HepG2 (cell line): Measurements from ENCODE around the gene QRFP. TPM values are rescaled to one million over a fixed set of nuclear protein-coding genes. Genes with fewer than 3 reads are reported as not detected.

Experiments used
- ATAC-seq: fragments of 200-7000 bp; cut with Tn5 transposase; 3 replicates; pipeline ENCODE4 v1.9.1; 2020; ENCODE audit warnings: mild to moderate bottlenecking, moderate library complexity
- BruUV-seq: library from RNA; stranded (reverse); fragments of 400-500 nt; replicated peaks from 2 replicates; lab custom pipeline; 2021; lab: Mats Ljungman, UMichigan
- CTCF ChIA-PET: fragments of 300-600 bp; formaldehyde crosslinking; extraction: SDS; loops from one replicate; lab custom pipeline; 2021; ENCODE audit warnings: low total read pairs, inconsistent platforms, low intra/inter-chr PET ratio; lab: Yijun Ruan, JAX
- POLR2A ChIA-PET: fragments of 350-600 bp; sonication (Branson Sonifier 250); formaldehyde crosslinking; loops from one replicate; lab custom pipeline; 2020; ENCODE audit warnings: antibody characterized with exemption, inconsistent platforms; lab: Yijun Ruan, JAX
- DNase-seq: peaks from one replicate; pipeline ENCODE4 v3.0.0-alpha.2; 2015; ENCODE audit warnings: low spot score
- FAIRE-seq: peaks from 3 replicates; lab custom pipeline; 2011; peaks lifted over from hg19 to GRCh38; lab: Jason Lieb, UNC
- H2AFZ ChIP-seq: one replicate; pipeline ENCODE4 v1.6.1; 2011; ENCODE audit warnings: low read length, inconsistent platforms
- H3K27ac ChIP-seq: fragments of 300-600 bp; 3 replicates; pipeline ENCODE4 v1.8.0; 2011; ENCODE audit warnings: mixed run types, mild to moderate bottlenecking, mixed read lengths, low read length, inconsistent platforms; ENCODE audit not compliant: insufficient read depth; ENCODE audit errors: extremely low read length
- H3K27me3 ChIP-seq, 2 experiments: fragments of 200-600 bp in 1 of 2; 2 replicates in 1 of 2; 3 replicates in 1 of 2; pipeline versions ENCODE4 v1.6.0 to v1.8.0; 2011; ENCODE audit warnings: low read length in 2 of 2, mild to moderate bottlenecking in 2 of 2, moderate library complexity in 2 of 2, inconsistent platforms in 1 of 2; ENCODE audit not compliant: insufficient read depth in 2 of 2, control insufficient read depth in 1 of 2
- H3K36me3 ChIP-seq, 2 experiments: fragments of 200-600 bp in 1 of 2; replicated peaks in 1 of 2; 2 replicates in 1 of 2; 3 replicates in 1 of 2; pipeline versions ENCODE4 v1.5.1 to v1.8.0; 2011; ENCODE audit warnings: low read length in 2 of 2, inconsistent platforms in 1 of 2; ENCODE audit not compliant: insufficient read depth in 2 of 2, control insufficient read depth in 1 of 2
- H3K4me1 ChIP-seq: 2 replicates; pipeline ENCODE4 v1.5.1; 2012; ENCODE audit warnings: low read length, inconsistent platforms; ENCODE audit not compliant: insufficient read depth
- H3K4me2 ChIP-seq: 2 replicates; pipeline ENCODE4 v1.6.0; 2011; ENCODE audit warnings: low read depth, low read length, inconsistent platforms
- H3K4me3 ChIP-seq, 3 experiments: fragments of 200-600 bp in 1 of 3; sonication (generic), shearing (Covaris generic) in 1 of 3; replicated peaks in 1 of 3; 2 replicates each; pipeline ENCODE4 v1.5.1; 2011 to 2016; ENCODE audit warnings: low read length in 3 of 3, inconsistent platforms in 2 of 3, low read depth in 2 of 3, mild to moderate bottlenecking in 2 of 3, control low read depth in 1 of 3, mixed read lengths in 1 of 3; ENCODE audit not compliant: insufficient read depth in 1 of 3
- H3K79me2 ChIP-seq: one replicate; pipeline ENCODE4 v1.6.1; 2011; ENCODE audit warnings: low read length, inconsistent platforms; ENCODE audit not compliant: insufficient read depth
- H3K9ac ChIP-seq: 2 replicates; pipeline ENCODE4 v1.6.0; 2011; ENCODE audit warnings: mild to moderate bottlenecking, low read depth, low read length, inconsistent platforms; ENCODE audit not compliant: insufficient read depth
- H3K9me3 ChIP-seq: 2 replicates; pipeline ENCODE4 v1.5.1; 2012; ENCODE audit warnings: mild to moderate bottlenecking, low read length
- H4K20me1 ChIP-seq: 2 replicates; pipeline ENCODE4 v1.6.0; 2011; ENCODE audit warnings: inconsistent platforms, mild to moderate bottlenecking, low read length, moderate library complexity; ENCODE audit not compliant: insufficient read depth
- AKNA ChIP-seq: sonication (generic); formaldehyde crosslinking; IDR thresholded peaks from 2 replicates; pipeline ENCODE4 v1.4.0; 2020; ENCODE audit warnings: missing genetic modification reagents, borderline replicate concordance
- E2F1 ChIP-seq: sonication (generic); formaldehyde crosslinking; IDR thresholded peaks from 2 replicates; pipeline ENCODE4 v1.5.0; 2020; ENCODE audit warnings: missing genetic modification reagents
- HOXA9 ChIP-seq: sonication (generic); formaldehyde crosslinking; IDR thresholded peaks from 2 replicates; pipeline ENCODE4 v1.8.1; 2022; ENCODE audit warnings: missing genetic modification reagents, mild to moderate bottlenecking, moderate library complexity, borderline replicate concordance
- KDM5B ChIP-seq: sonication (generic); formaldehyde crosslinking; IDR thresholded peaks from 2 replicates; pipeline ENCODE4 v1.4.0; 2020; ENCODE audit warnings: missing genetic modification reagents, mild to moderate bottlenecking, borderline replicate concordance
- MAFK ChIP-seq, 2 experiments: IDR thresholded peaks in 1 of 2; conservative IDR thresholded peaks in 1 of 2; 2 replicates each; pipeline ENCODE4 v1.6.1; 2011; ENCODE audit warnings: improper control_type of control experiment in 2 of 2, low read length in 2 of 2
- NFE2L2 ChIP-seq: fragments of 150-350 bp; IDR thresholded peaks from 2 replicates; pipeline ENCODE4 v1.6.1; 2014; ENCODE audit warnings: low read length
- PHB2 ChIP-seq: fragments of 450-650 bp; IDR thresholded peaks from 2 replicates; pipeline ENCODE4 v1.6.1; 2018; ENCODE audit not compliant: partially characterized antibody
- SALL1 ChIP-seq: sonication (generic); formaldehyde crosslinking; IDR thresholded peaks from 2 replicates; pipeline ENCODE4 v1.8.0; 2022; ENCODE audit warnings: mild to moderate bottlenecking, missing genetic modification reagents
- SP2 ChIP-seq: sonication (generic); formaldehyde crosslinking; IDR thresholded peaks from 2 replicates; pipeline ENCODE4 v1.5.1; 2020; ENCODE audit warnings: mild to moderate bottlenecking, missing genetic modification reagents
- TEF ChIP-seq: sonication (generic); formaldehyde crosslinking; IDR thresholded peaks from 2 replicates; pipeline ENCODE4 v1.5.0; 2020; ENCODE audit warnings: missing genetic modification reagents
- TGIF2 ChIP-seq: IDR thresholded peaks from 2 replicates; pipeline ENCODE4 v1.6.1; 2016; ENCODE audit warnings: control low read depth, missing compliant biosample characterization
- ZFP36L1 ChIP-seq: sonication (generic); formaldehyde crosslinking; IDR thresholded peaks from 2 replicates; pipeline ENCODE4 v1.8.0; 2022; ENCODE audit warnings: mild to moderate bottlenecking, missing genetic modification reagents, moderate library complexity
- ZFP62 ChIP-seq: sonication (generic); formaldehyde crosslinking; IDR thresholded peaks from 2 replicates; pipeline ENCODE4 v1.4.0; 2020; ENCODE audit warnings: missing genetic modification reagents
- ZMYM3 ChIP-seq: sonication (generic); formaldehyde crosslinking; IDR thresholded peaks from 2 replicates; pipeline ENCODE4 v1.5.1; 2020; ENCODE audit warnings: mild to moderate bottlenecking, missing genetic modification reagents
- ZNF138 ChIP-seq: sonication (generic); formaldehyde crosslinking; IDR thresholded peaks from 2 replicates; pipeline ENCODE4 v1.5.0; 2020; ENCODE audit warnings: mild to moderate bottlenecking, low read depth, missing genetic modification reagents
- ZNF598 ChIP-seq: sonication (generic); formaldehyde crosslinking; IDR thresholded peaks from 2 replicates; pipeline ENCODE4 v1.5.1; 2020; ENCODE audit warnings: mild to moderate bottlenecking, missing genetic modification reagents, borderline replicate concordance
- ZNF746 ChIP-seq: sonication (generic); formaldehyde crosslinking; IDR thresholded peaks from 2 replicates; pipeline ENCODE4 v1.8.0; 2022; ENCODE audit warnings: mild to moderate bottlenecking, missing genetic modification reagents
- WGBS: methylation state at CpG from one replicate; pipeline ENCODE4 v1.1.6; 2017; ENCODE audit warnings: low lambda C conversion rate; 5-methylcytosine and 5-hydroxymethylcytosine counted together
- in situ Hi-C: cut with HindIII; loops from 2 replicates; pipeline ENCODE4 v1.10.0; 2017; ENCODE audit warnings: low pct_unique_long_range_greater_than_20kb; ENCODE audit not compliant: extremely low pct_ligation_motif_present
- intact Hi-C: fragments of 100-400 bp; cut with micrococcal nuclease; formaldehyde crosslinking; loops from one replicate; pipeline ENCODE4 v1.10.0; 2022; ENCODE audit not compliant: unreplicated experiment
- polyA plus RNA-seq, 8 experiments: library from polyadenylated mRNA; depleted of rRNA in 3 of 8; stranded (reverse) in 7 of 8; unstranded in 1 of 8; fragments of >200 nt; fragmentation: Illumina TruSeq in 4 of 8; extraction: Trizol in 4 of 8; gene quantifications; 2 replicates each; pipeline versions ENCODE4 v1.2.1 to v1.2.3, GENCODE V29; 2011 to 2016; ENCODE audit warnings: low read depth in 4 of 8, missing spikeins in 1 of 8, mixed read lengths in 1 of 8; ENCODE audit not compliant: insufficient read depth in 1 of 8
- total RNA-seq, 5 experiments: library from RNA; depleted of rRNA; stranded (reverse); fragments of >200 nt; fragmentation: Illumina TruSeq; extraction: Trizol; gene quantifications; 2 replicates each; pipeline ENCODE4 v1.2.3, GENCODE V29; 2016; ENCODE audit warnings: low read depth in 1 of 5

Gene QRFP
- total and polyA plus RNA-seq, 2 of the 13 experiments (the other 11 are each of a cell fraction or from before 2014, with no cell fraction given) = not detected

- BruUV-seq = no TSS peak
- Histone ChIP-seq H4K20me1 (peaks cover 13% of the 10 kb centered on the region), H3K27ac (no peak overlapping the region), H3K4me1 (peaks cover 18% of the 10 kb centered on the region), H3K79me2 (no peaks in the 10 kb centered on the region), H3K9me3 (no peaks in the 10 kb centered on the region), H3K36me3 (peaks cover 25 to 68% of the 10 kb centered on the region in 2 experiments), H3K9ac (no peak overlapping the region), H3K27me3 (no peaks in the 10 kb centered on the region), H2AFZ (no peak overlapping the region), H3K4me2 (no peak overlapping the region), H3K4me3 (no peak overlapping the region)
- ATAC-seq (no peak), FAIRE-seq (no peak), DNase-seq (no peak)
- POLR2A ChIA-PET = interaction anchor here (0.8 kb wide), 1 partner anchor 174 kb away, joined by 3 read pairs; the partner anchor contains the start of gene EXOSC2
- intact Hi-C loops (loop anchor here (5.0 kb wide), 1 partner anchor 180 kb away; no protein-coding TSS in a partner anchor), in situ Hi-C loops (no loop called here)
- 95% methylated on average over 9 of the region's 9 CpGs for WGBS
- CTCF ChIA-PET = interaction anchor here (1.7 to 2.5 kb wide), 2 partner anchors 97 to 167 kb away, joined by 4 to 19 read pairs; no protein-coding TSS in a partner anchor
- TF ChIP-seq SP2 (CRISPR knock-in tag) = no peak
- no peak for TF ChIP-seq AKNA (CRISPR knock-in tag)
- no peak for TF ChIP-seq NFE2L2
- no peak for TF ChIP-seq ZFP36L1
- TF ChIP-seq ZMYM3 (CRISPR knock-in tag) = no peak
- no peak for TF ChIP-seq ZFP62
- TF ChIP-seq SALL1 (CRISPR knock-in tag) = no peak
- no peak for TF ChIP-seq HOXA9
- TF ChIP-seq KDM5B (CRISPR knock-in tag) = no peak
- TF ChIP-seq ZNF598 (CRISPR knock-in tag) = no peak
- no peak for TF ChIP-seq PHB2
- TF ChIP-seq ZNF746 (CRISPR knock-in tag) = no peak
- no peak for TF ChIP-seq ZNF138 (CRISPR knock-in tag)
- TF ChIP-seq TGIF2 (CRISPR knock-in tag) = no peak
- no peak for TF ChIP-seq MAFK (conservative IDR thresholded peaks at IDR 0.05 in 1 of 2, IDR thresholded peaks at IDR 0.05 in 1 of 2; ENCODE audit: low read length in 2 of 2)
- no peak for TF ChIP-seq TEF (CRISPR knock-in tag)
- no peak for TF ChIP-seq E2F1
These were observed 29.1 kb downstream of the QRFP start for GRCh38 chr9:130867556-130867955.
